ENCODE data around the gene SYNGR2.

Gene SYNGR2

GRCh38 chr17:78204387-78205123 lies 36.2 kb downstream of the SYNGR2 start:
- H3K36me3 Mint-ChIP-seq: peaks cover 13 to 37% of the 10 kb centered on the region in 2 donors
- ATAC-seq (replicated peaks) (no peak), DNase-seq (no peak)
- H3K27me3 Mint-ChIP-seq: no peaks in the 10 kb centered on the region
- no peak overlapping the region for H3K4me3 Mint-ChIP-seq
- no peaks in the 10 kb centered on the region for H3K9me3 Mint-ChIP-seq
- H3K4me1 Mint-ChIP-seq: no peaks in the 10 kb centered on the region
- no peak overlapping the region for H3K27ac Mint-ChIP-seq

GRCh38 chr17:78205124-78205775 lies 36.9 kb downstream of the SYNGR2 start:
- Mint-ChIP-seq H3K4me1 (no peaks in the 10 kb centered on the region), H3K36me3 (peaks cover 10 to 37% of the 10 kb centered on the region in 2 donors), H3K27ac (no peak overlapping the region), H3K9me3 (no peaks in the 10 kb centered on the region), H3K27me3 (no peaks in the 10 kb centered on the region), H3K4me3 (no peak overlapping the region)
- DNase-seq (no peak), ATAC-seq (replicated peaks) (no peak)

GRCh38 chr17:78206298-78206697 lies 37.9 kb downstream of the SYNGR2 start:
- DNase-seq (no peak), ATAC-seq (replicated peaks) (no peak)
- no peaks in the 10 kb centered on the region for H3K4me1 Mint-ChIP-seq
- no peak overlapping the region for H3K4me3 Mint-ChIP-seq
- no peaks in the 10 kb centered on the region for H3K27me3 Mint-ChIP-seq
- no peak overlapping the region for H3K27ac Mint-ChIP-seq
- H3K36me3 Mint-ChIP-seq: peaks cover 10 to 37% of the 10 kb centered on the region in 2 donors
- no peaks in the 10 kb centered on the region for H3K9me3 Mint-ChIP-seq

- Mint-ChIP-seq H3K4me3 (no peak overlapping the region), H3K36me3 (peaks cover 7 to 29% of the 10 kb centered on the region in 2 donors), H3K4me1 (no peaks in the 10 kb centered on the region), H3K9me3 (no peaks in the 10 kb centered on the region), H3K27ac (no peak overlapping the region), H3K27me3 (no peaks in the 10 kb centered on the region)
- ATAC-seq (replicated peaks) (no peak), DNase-seq (no peak)
Measured at GRCh38 chr17:78208486-78208885, 40.1 kb downstream of the SYNGR2 start.

GRCh38 chr17:78210111-78210510 lies 41.7 kb downstream of the SYNGR2 start:
- DNase-seq (no peak), ATAC-seq (replicated peaks) (no peak)
- H3K9me3 Mint-ChIP-seq: no peaks in the 10 kb centered on the region
- peaks cover 7 to 16% of the 10 kb centered on the region in 2 donors for H3K36me3 Mint-ChIP-seq
- H3K27me3 Mint-ChIP-seq: no peaks in the 10 kb centered on the region
- H3K4me3 Mint-ChIP-seq: no peak overlapping the region
- H3K4me1 Mint-ChIP-seq: peaks cover 0 to 4% of the 10 kb centered on the region in 2 donors
- H3K27ac Mint-ChIP-seq: no peak overlapping the region

GRCh38 chr17:78211032-78211431 lies 42.7 kb downstream of the SYNGR2 start:
- Mint-ChIP-seq H3K4me3 (no peak overlapping the region), H3K4me1 (peaks cover 0 to 4% of the 10 kb centered on the region in 2 donors), H3K36me3 (peaks cover 3 to 10% of the 10 kb centered on the region in 2 donors), H3K9me3 (no peaks in the 10 kb centered on the region), H3K27me3 (no peaks in the 10 kb centered on the region), H3K27ac (no peak overlapping the region)
- no peak for ATAC-seq (replicated peaks)
- DNase-seq: no peak

- Mint-ChIP-seq H3K36me3 (no peaks in the 10 kb centered on the region), H3K9me3 (no peaks in the 10 kb centered on the region), H3K27me3 (no peaks in the 10 kb centered on the region), H3K27ac (peak within 1 kb of the TSS; percentile 76), H3K4me3 (peak within 1 kb of the TSS; percentile 86 to 88), H3K4me1 (peaks cover 0 to 4% of the 10 kb centered on the region in 2 donors)
- peak; percentile 100 for ATAC-seq (replicated peaks)
- DNase-seq: peak; percentile 83
Measured at GRCh38 chr17:78214016-78214705, 45.8 kb downstream of the SYNGR2 start, which contains the start of gene BIRC5. Gene BIRC5, plus strand, starts transcription at chr17:78214253. Its CDS starts 64 bp downstream, at chr17:78214317.

- Mint-ChIP-seq H3K27me3 (no peaks in the 10 kb centered on the region), H3K9me3 (no peaks in the 10 kb centered on the region), H3K27ac (peak overlapping the region; percentile 76), H3K4me1 (peaks cover 0 to 4% of the 10 kb centered on the region in 2 donors), H3K4me3 (peak overlapping the region; percentile 86 to 88), H3K36me3 (no peaks in the 10 kb centered on the region)
- DNase-seq (no peak), ATAC-seq (replicated peaks) (no peak)
Measured at GRCh38 chr17:78214706-78215061, 46.3 kb downstream of the SYNGR2 start.

- H3K27ac Mint-ChIP-seq: no peak overlapping the region
- H3K4me1 Mint-ChIP-seq: peaks cover 0 to 1% of the 10 kb centered on the region in 2 donors
- H3K9me3 Mint-ChIP-seq: no peaks in the 10 kb centered on the region
- peaks cover 0 to 3% of the 10 kb centered on the region in 2 donors for H3K36me3 Mint-ChIP-seq
- no peak for ATAC-seq (replicated peaks)
- H3K27me3 Mint-ChIP-seq: no peaks in the 10 kb centered on the region
- DNase-seq: no peak
- H3K4me3 Mint-ChIP-seq: no peak overlapping the region
Measured at GRCh38 chr17:78219396-78220150, 51.2 kb downstream of the SYNGR2 start.

All from stimulated activated naive B cell treated with anti-CD40 and anti-IgM and Interleukin-4, amounts not matched to agents 10 μg/mL and 1 μg/mL and 100 μg/mL, for 72 hours (primary cell).